Kidney (tissue), 14 donors: Measurements from ENCODE around the gene PDZD2. TPM values are rescaled to one million over a fixed set of nuclear protein-coding genes. Genes with fewer than 3 reads are reported as not detected.

Experiments
- DNase-seq, 5 donors: peaks; one replicate each; pipeline ENCODE4 v3.0.0-alpha.2; 2013 to 2020
- FAIRE-seq: peaks from 2 replicates; lab custom pipeline; 2012; peaks lifted over from hg19 to GRCh38; lab: Jason Lieb, UNC
- H3K27ac ChIP-seq, 2 donors: one replicate each; pipeline ENCODE4 v1.7.0; 2013; ENCODE audit warnings: low read depth in 2 of 2, low read length in 2 of 2, inconsistent platforms in 1 of 2
- H3K27me3 ChIP-seq: one replicate; pipeline ENCODE4 v1.7.1; 2013; ENCODE audit warnings: low read length, inconsistent platforms; ENCODE audit not compliant: control insufficient read depth, insufficient read depth
- H3K36me3 ChIP-seq, 3 donors: one replicate each; pipeline versions ENCODE4 v1.7.0 to v1.7.1; 2013; ENCODE audit warnings: low read length in 3 of 3, control low read depth in 1 of 3, inconsistent platforms in 1 of 3; ENCODE audit not compliant: insufficient read depth in 3 of 3, control insufficient read depth in 2 of 3
- H3K4me1 ChIP-seq, 3 donors: one replicate each; pipeline versions ENCODE4 v1.7.0 to v1.7.1; 2013; ENCODE audit warnings: low read length in 3 of 3, inconsistent platforms in 1 of 3, low read depth in 1 of 3; ENCODE audit not compliant: control insufficient read depth in 2 of 3, insufficient read depth in 2 of 3
- H3K4me3 ChIP-seq, 3 donors: one replicate each; pipeline versions ENCODE4 v1.7.0 to v1.8.1; 2013; ENCODE audit warnings: low read length in 3 of 3, control low read depth in 1 of 3, inconsistent platforms in 1 of 3
- H3K9ac ChIP-seq, 3 donors: one replicate each; pipeline versions ENCODE4 v1.7.0 to v1.7.1; 2013; ENCODE audit warnings: low read length in 3 of 3, control low read depth in 1 of 3, inconsistent platforms in 1 of 3
- H3K9me3 ChIP-seq, 3 donors: one replicate each; pipeline versions ENCODE4 v1.7.0 to v1.7.1; 2013; ENCODE audit warnings: low read length in 3 of 3, control low read depth in 1 of 3, inconsistent platforms in 1 of 3; ENCODE audit not compliant: control insufficient read depth in 2 of 3, insufficient read depth in 1 of 3
- CTCF ChIP-seq: IDR thresholded peaks from 3 replicates; pipeline ENCODE4 v1.5.1; 2012; ENCODE audit warnings: mild to moderate bottlenecking, moderate library complexity, borderline replicate concordance; ENCODE audit not compliant: insufficient read depth; ENCODE audit errors: extremely low read depth
- intact Hi-C: fragments of 100-400 bp; cut with DNase I; formaldehyde crosslinking; loops from one replicate; pipeline ENCODE4 v1.11.1; 2022
- polyA plus RNA-seq: library from polyadenylated mRNA; stranded (reverse); fragments of 350-450 nt; fragmentation: Illumina TruSeq; extraction: RNeasy Lipid Tissue Mini Kit (QIAGEN cat#74804); gene quantifications from one replicate; pipeline ENCODE4 v1.2.3, GENCODE V29; 2014; ENCODE audit warnings: low read depth, low replicate concordance; ENCODE audit not compliant: insufficient read depth
- total RNA-seq: library from RNA; stranded (reverse); fragmentation: NEBNext Ultra II Directional; extraction: Animal tissue kit (Norgen Biotek cat#: 25700); gene quantifications from one replicate; pipeline ENCODE4 v1.2.1, GENCODE V29; 2021
- donor health status: control.
- donor health status: control.
- donor health status: control.
- donor health status: control.
- donor health status: control.
- donor health status: DM: yes; HTN: yes; CAD: no.
- donor health status: Normal renal cell carcinoma (clear cell type).

Gene PDZD2
- total and polyA plus RNA-seq, 2 donors from 2014 or later: 6.2 to 14.8 TPM

GRCh38 chr5:32102254-32102986, 463.5 kb downstream of the PDZD2 start:
- no peak for TF ChIP-seq CTCF
- peaks cover 6 to 48% (median 43%) of the 10 kb centered on the region in 3 donors for H3K36me3 ChIP-seq
- FAIRE-seq: no peak
- H3K9me3 ChIP-seq: no peaks in the 10 kb centered on the region
- H3K4me3 ChIP-seq: no peak overlapping the region
- no peak for DNase-seq
- no peak overlapping the region for H3K9ac ChIP-seq
- no peaks in the 10 kb centered on the region for H3K27me3 ChIP-seq
- no peak overlapping the region for H3K27ac ChIP-seq
- intact Hi-C loops: no loop called here
- H3K4me1 ChIP-seq: peaks cover 0 to 5% (median 0%) of the 10 kb centered on the region in 3 donors

- Histone ChIP-seq H3K27me3 (no peaks in the 10 kb centered on the region), H3K36me3 (peaks cover 6 to 49% (median 46%) of the 10 kb centered on the region in 3 donors), H3K9me3 (no peaks in the 10 kb centered on the region), H3K9ac (no peak overlapping the region), H3K4me1 (peaks cover 0 to 3% (median 0%) of the 10 kb centered on the region in 3 donors), H3K27ac (no peak overlapping the region), H3K4me3 (no peak overlapping the region)
- intact Hi-C loops: no loop called here
- DNase-seq: no peak
- TF ChIP-seq CTCF: no peak
- FAIRE-seq: no peak
These were observed 464.6 kb downstream of the PDZD2 start for GRCh38 chr5:32103521-32103920.

GRCh38 chr5:32107291-32107690, 468.4 kb downstream of the PDZD2 start:
- Histone ChIP-seq H3K4me3 (no peak overlapping the region), H3K9me3 (no peaks in the 10 kb centered on the region), H3K4me1 (no peaks in the 10 kb centered on the region), H3K27ac (no peak overlapping the region), H3K27me3 (no peaks in the 10 kb centered on the region), H3K36me3 (peaks cover 5 to 51% (median 35%) of the 10 kb centered on the region in 3 donors), H3K9ac (no peak overlapping the region)
- intact Hi-C loops: no loop called here
- FAIRE-seq (no peak), DNase-seq (no peak)
- no peak for TF ChIP-seq CTCF

- no peak for FAIRE-seq
- H3K4me3 ChIP-seq: no peak overlapping the region
- intact Hi-C loops: no loop called here
These were observed 469.2 kb downstream of the PDZD2 start for GRCh38 chr5:32108167-32108566.

More at GRCh38 chr5:32108167-32108566, 469.2 kb downstream of the PDZD2 start:
- no peaks in the 10 kb centered on the region for H3K4me1 ChIP-seq
- H3K9ac ChIP-seq: no peak overlapping the region
- H3K27ac ChIP-seq: no peak overlapping the region
- DNase-seq: no peak
- H3K36me3 ChIP-seq: peaks cover 3 to 54% (median 31%) of the 10 kb centered on the region in 3 donors
- no peaks in the 10 kb centered on the region for H3K27me3 ChIP-seq
- no peak for TF ChIP-seq CTCF
- H3K9me3 ChIP-seq: no peaks in the 10 kb centered on the region
